ENCODE data around the gene GAL3ST2.
A peak's percentile ranks its signal among the peaks of the same experiment; 100 is the strongest.
"Not testable (repeated sequence)": the region's sequence is repeated elsewhere in the genome, so short reads cannot be mapped to it uniquely, and the experiment has no call there.

Gene GAL3ST2

DNA sequence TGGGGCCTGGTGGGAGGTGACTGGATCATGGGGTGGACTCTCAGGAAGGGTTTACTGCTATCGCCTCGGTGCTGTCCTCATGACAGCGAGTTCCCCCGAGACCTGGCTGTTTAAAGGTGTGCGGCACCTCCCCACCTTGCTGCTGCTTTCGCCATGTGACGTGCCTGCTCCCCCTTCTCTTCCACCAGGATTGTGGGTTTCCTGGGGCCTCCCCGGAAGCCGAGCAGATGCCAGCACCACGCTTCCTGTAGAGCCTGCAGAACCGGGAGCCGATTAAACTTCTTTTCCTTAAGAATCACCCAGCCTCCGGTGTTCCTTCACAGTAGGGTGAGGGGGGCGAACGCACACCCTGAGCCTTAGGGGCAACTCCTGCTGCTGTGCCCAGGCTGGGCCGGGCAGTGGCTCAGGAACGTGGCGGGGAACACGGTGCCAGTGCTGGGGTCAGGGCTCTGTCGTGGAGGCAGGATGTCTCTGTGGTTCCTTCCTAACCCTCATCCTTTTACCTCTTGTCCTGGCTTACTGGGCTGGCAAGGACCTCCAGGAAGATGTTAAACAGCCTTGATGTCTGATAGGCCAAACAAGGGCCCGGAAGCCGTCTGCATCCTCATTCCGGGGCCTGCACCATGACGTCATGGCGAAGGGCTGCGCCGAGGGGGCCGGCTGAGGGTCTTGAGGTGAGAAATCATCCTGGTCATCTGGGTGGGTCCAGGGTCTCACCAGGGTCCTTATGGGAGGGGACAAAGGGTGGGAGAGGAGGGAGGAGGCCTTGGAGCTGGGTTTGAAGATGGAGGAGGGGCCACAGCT is 45.0 kb downstream of the GAL3ST2 start:
- no peak for DNase-seq

DNA sequence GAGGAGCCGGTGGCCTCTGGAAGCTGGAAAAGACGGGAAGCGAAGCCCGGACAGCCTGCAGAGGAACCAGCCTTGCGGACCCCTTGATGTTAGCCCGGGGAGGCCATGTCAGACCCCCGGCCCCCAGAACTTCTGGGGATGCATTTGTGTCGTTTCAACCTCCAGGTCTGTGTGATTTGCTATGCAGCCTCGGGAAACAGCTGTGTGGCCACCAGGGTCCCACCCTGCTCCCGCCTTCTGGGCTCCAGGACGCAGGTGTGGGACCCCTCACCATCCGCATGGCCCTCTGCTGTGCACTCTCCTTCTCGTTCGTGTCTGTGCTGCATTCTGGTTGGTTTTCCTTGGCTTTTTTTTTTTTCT is 45.6 kb downstream of the GAL3ST2 start:
- no peak for DNase-seq

- DNase-seq: not testable (repeated sequence)
Observed at GRCh38 chr2:241823531-241824437, 47.2 kb downstream of the GAL3ST2 start.

GRCh38 chr2:241827394-241827793 is 50.8 kb downstream of the GAL3ST2 start:
- no peak for DNase-seq

DNA sequence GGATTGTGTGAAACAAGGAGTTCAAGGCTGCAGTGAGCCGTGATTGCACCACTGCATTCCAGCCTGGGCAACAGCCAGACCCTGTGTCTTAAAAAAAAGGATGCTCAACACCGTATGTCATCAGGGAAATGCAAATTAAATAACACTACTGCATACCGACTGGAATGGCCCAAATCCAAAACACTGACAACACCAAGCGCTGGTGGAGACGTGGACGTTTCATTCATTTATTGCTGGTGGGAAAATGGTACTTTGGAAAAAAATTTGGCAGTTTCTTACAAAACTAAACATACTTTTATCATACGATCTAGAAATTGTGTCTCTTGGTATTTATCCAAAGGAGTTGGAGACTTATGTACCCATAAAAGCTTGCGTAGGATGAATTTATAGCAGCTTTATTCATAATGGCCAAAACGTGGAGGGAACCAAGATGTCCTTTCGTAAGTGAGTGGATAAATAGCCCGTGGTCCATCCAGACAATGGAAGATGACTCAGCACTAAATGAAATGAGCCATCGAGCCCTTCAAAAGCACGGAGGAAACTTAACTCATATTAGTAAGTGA is 56.6 kb downstream of the GAL3ST2 start:
- DNase-seq: no peak

- DNase-seq: not testable (repeated sequence)
Observed at GRCh38 chr2:241833756-241834526, 57.3 kb downstream of the GAL3ST2 start.

DNA sequence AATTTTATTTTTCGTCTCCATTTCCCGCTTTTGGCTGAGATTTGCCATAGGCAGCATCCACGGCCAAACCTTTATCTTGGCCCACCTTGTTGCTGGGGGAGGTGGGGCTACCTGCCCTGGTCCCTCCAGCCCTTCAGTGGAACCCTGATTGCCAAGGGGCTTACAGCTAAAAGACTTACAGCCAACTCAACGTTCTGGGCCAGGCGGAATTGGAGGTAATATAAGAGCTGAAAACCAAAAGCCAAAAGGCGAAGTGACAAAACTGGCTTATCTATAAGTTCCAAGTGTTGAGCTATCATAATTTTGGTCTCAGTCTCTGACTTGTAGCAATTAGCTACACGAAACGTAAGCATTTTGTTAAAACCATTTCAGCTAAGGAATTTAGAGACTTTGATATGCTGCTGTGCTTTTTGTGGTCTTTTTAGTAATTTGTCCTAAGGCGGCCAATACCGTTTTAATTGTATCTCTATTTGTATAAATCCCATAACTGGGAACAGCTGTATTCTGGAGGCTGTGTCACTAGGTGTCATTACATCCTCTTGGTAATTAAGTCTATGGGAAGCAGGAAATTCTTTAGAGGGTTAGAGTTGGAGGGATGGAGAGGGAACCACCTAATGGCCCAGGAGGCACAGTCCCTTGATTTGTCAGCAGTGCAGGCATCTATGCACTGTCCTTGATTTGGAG is 58.0 kb downstream of the GAL3ST2 start:
- DNase-seq: no peak

- DNase-seq: no peak
Observed at GRCh38 chr2:241835611-241836010, 59.0 kb downstream of the GAL3ST2 start.

DNA sequence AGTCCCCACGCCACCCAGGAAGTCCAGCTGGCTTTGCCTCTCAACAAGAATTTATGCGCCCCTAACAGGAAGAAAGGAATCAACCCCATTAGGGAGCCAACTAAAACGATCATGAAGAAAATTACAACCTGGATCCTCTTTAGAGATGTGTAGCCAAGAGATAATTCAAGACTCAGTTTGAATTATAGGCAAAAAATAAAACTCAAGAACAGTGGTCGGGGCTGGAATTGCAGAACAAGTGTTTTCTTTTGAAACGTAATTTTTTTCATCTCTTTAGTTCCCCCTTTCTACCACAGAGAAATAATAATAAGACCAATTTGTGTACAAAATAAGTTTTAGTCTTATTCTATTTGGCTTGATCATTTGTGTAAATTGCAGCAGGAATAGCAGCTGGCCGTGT is 59.7 kb downstream of the GAL3ST2 start:
- DNase-seq: no peak

DNA sequence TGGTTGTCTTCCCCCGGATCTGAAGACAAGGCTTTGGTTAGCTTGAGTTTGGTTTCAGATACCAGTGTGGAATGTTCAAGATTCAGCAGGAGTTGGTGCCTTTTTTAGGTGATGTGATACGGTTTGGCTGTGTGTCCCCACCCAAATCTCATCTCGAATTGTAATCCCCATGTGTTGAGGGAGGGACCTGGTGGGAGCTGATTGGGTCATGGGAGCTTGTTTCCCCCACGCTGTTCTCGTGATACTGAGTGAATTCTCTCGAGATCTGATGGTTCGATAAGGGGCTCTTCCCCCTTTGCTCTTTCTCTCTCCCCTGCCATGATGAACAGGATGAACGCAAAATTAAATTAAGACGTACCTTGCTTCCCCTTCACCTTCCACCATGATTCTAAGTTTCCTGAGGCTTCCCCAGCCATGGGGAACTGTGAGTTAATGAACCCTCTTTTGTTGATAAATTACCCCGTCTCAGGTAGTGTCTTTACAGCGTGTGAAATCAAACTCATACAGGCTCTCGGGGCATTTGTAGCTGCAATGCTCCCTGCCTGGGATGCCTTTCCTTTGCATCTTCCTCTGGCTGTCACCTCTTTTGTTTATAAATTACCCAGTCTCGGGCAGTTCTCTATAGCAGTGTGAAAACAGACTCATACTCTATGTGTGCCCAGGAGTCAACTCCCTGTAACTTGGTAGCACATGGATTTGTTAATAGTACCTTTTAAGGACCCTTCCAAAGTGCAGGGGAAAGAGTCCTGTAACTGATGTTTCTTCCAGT is 60.8 kb downstream of the GAL3ST2 start:
- no peak for DNase-seq

DNA sequence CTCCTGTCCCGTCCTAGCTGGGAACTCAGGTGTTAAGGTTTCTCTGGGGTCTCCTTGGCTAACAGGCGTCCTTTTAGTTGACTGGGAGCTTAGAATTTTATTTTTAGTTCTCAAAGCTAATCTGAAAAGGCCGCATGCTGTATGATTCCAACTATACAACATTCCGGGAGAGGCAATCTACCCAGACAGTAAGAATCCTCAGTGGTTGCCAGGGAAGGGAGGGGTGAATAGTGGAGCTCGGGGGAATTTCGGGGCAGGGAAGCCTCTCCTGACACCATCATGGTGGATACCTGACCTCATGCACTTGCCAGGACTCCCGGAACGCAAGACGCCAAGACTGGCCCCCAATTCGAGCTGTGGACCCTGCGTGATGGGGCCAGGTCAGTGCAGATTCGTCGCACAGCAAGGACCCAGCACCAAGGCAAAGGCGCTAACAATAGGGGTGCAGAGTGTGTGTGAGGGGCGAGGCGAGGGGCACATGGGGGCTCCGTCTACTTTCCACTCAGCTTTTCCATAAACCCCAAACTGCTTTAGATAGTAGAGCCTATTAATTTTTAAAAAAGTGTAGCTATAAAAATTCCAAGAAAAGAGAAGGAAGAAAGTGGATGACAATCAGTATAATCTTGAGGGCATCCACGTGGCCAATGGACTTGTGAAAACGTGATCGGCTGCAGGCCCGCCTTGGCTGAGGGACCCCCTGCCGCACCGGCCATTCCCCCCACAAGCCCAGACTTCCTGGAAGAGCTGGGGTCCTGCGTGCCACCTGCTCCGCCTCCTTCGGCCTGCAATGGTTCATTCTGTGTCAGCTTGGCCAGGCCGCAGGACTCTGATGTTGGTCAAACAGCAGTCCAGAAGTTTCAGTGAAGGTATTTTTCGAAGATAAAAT is 64.8 kb downstream of the GAL3ST2 start:
- DNase-seq: no peak

- no peak for DNase-seq
Observed at GRCh38 chr2:241842067-241842415, 65.4 kb downstream of the GAL3ST2 start.

- no peak for DNase-seq
Observed at GRCh38 chr2:241842620-241843211, 66.1 kb downstream of the GAL3ST2 start.

DNA sequence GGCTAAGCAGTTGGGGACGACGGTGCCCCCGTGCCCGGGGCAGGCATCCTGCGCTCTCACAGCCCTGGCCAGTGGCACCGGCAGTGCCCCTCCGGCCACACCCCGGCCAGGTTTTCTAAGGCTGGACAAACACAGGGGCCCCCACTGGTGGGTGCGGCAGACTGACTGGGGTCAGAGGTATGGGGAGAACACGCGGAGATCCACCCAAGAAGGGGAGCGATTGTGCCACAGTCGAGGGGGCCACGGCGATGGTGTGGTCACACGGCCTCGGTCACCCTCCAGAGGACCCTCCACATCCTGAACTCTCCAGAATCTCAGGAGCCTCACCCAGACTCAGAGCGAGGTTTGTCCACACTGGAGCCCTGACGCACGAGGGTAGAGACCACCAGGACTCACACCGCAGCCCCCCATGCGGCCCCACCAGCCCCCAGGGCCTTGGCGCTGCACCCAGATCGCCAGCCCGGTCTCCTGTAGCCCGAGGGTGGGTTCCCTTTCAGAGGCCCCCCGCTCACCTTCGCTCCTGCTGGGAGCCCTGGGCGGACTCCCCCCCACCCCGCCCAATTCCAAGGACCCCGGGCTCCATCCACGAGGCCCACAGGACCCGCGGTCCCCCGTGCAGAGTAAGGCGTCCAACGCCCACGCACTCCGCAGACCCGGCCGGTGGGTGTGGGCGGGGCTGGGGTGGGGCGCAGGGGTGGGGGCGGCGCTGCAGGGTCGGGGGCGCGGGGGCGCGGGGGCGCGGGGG is 66.9 kb downstream of the GAL3ST2 start:
- no peak for DNase-seq

DNA sequence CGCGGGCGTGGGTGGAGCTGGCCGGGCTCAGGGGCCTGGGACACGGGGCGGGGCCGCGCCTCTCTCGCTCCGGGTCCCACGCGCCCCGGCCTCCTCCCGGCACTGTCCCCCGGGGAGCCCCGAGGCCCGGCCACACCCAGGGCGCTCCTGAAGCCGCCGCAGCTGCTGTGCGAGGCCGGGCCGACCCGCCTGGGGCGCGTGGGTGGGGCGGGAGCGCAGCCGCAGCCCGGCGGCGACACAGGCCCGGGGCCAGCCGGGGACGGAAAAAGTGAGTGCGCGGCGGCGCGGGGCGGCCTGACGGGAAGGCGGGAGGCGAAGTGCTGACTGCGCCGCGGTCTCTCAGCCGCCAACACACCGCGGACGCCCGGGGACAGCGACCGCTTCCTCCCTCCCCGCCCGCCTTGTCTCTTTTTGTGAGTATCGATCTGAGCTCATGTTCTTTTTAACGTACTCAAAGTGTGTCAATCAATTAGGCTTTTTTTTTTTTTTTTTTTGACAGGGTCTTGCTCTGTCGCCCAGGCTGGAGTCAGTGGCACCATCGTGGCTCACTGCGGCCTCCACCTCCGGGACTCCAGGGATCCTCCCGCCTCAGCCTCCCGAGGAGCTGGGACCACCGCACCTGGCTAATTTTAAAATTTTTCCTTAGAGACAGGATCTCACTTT is 67.6 kb downstream of the GAL3ST2 start:
- peak; percentile 86 for DNase-seq

DNA sequence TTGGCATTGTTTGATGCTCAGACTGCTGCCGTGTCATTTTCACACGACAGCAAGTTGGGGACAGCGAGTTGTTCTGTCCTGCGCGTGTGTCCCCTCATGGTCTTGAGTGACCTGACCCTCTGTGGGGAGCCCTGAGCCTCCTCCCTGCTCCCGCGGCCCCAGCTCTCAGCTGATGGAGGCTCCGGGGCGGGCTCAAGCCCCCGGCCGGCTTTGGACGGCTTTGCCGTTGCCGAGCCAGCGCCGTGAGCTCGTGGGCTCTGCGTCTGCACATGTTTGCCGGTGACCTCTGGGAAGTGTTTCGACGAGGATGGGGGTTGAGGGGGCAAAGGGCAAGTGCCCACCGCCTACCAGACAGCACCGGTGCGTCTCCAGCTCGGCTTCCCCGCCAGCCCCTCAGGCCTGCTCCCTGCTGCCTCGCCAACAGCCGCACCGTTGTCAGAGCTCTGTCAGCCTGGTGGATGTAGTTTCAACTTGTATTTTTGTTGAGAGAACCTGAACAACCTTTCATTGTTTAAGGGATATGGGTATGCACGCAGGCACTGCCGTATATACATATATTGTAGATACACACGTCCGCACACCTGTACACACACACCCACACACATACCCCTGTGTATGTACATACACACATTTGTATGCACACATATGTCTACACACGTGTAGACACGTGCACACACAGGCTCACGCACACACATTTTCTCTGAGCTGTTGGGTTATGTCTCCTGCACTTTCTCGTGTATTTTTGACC is 68.4 kb downstream of the GAL3ST2 start:
- no peak for DNase-seq

- no peak for DNase-seq
Observed at GRCh38 chr2:241846406-241846805, 69.8 kb downstream of the GAL3ST2 start.
